GM12874 (cell line): Measurements from ENCODE around the gene C10orf71.

Experiments used
- CTCF ChIP-seq: IDR thresholded peaks from 2 replicates; pipeline ENCODE4 v1.5.1; 2011; ENCODE audit warnings: low read depth, mild to moderate bottlenecking, control low read depth, low read length, moderate library complexity; ENCODE audit not compliant: insufficient read depth

C10orf71 gene

GRCh38 chr10:49294731-49295130, 4.2 kb upstream of the C10orf71 start:
- TF ChIP-seq CTCF: no peak

GRCh38 chr10:49295297-49295696, 3.7 kb upstream of the C10orf71 start:
- no peak for TF ChIP-seq CTCF

GRCh38 chr10:49296382-49296781, 2.6 kb upstream of the C10orf71 start:
- no peak for TF ChIP-seq CTCF

GRCh38 chr10:49296836-49297235, 2.1 kb upstream of the C10orf71 start:
- TF ChIP-seq CTCF: no peak

GRCh38 chr10:49297818-49298670, 926 bp upstream of the C10orf71 start:
- no peak for TF ChIP-seq CTCF

GRCh38 chr10:49298671-49298982, 343 bp upstream of the C10orf71 start:
- no peak for TF ChIP-seq CTCF

- no peak for TF ChIP-seq CTCF
These were observed 808 bp downstream of the C10orf71 start for GRCh38 chr10:49299816-49300139.
